GM12892 (cell line): ENCODE measurements around the gene ZNF488.

ENCODE experiments used
- POLR2A ChIP-seq: IDR thresholded peaks from 2 replicates; pipeline ENCODE4 v1.6.1; 2011; ENCODE audit warnings: low read depth, low read length, control low read depth
- POLR2AphosphoS5 ChIP-seq: IDR thresholded peaks from 2 replicates; pipeline ENCODE4 v1.6.1; 2011; ENCODE audit warnings: low read depth, low read length, control low read depth
- TAF1 ChIP-seq: IDR thresholded peaks from 2 replicates; pipeline ENCODE4 v1.6.1; 2011; ENCODE audit warnings: low read depth, mild to moderate bottlenecking, control low read depth, low read length, borderline replicate concordance

DNA sequence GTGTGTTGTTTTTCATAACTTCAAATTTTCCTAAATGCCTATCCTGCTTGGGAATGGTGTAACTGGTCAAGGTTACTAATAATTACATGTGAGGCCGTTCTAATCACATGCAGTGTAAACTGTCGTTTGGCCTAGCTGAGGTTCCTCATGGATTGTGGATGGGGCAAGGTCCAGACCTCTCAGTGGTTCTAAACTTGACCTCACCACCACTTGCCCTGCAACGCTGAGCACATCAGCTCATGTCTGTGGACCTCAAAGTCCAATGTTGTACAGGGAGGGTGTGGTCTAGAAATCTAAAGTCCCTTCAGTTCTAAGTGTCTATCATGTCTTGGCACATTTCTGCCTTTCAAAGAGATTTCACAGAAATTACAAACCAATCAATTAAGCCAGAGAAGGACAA, 20.3 kb downstream of the ZNF488 start:
- no peak for TF ChIP-seq POLR2A
- no peak for TF ChIP-seq POLR2AphosphoS5
- no peak for TF ChIP-seq TAF1
